HCT116 (cell line): Measurements from ENCODE around the gene BABAM2. TPM values are rescaled to one million over a fixed set of nuclear protein-coding genes. Genes with fewer than 3 reads are reported as not detected.

Source experiments
- ATAC-seq: fragments of 200-7000 bp; cut with Tn5 transposase; 2 replicates; pipeline ENCODE4 v1.9.1; 2020; ENCODE audit warnings: mild to moderate bottlenecking, moderate library complexity
- BruUV-seq: library from RNA; stranded (reverse); fragments of 400-500 nt; replicated peaks from 2 replicates; lab custom pipeline; 2021; lab: Mats Ljungman, UMichigan
- CTCF ChIA-PET: fragments of 300-600 bp; sonication (Branson Sonifier 250); formaldehyde crosslinking; loops from one replicate; lab custom pipeline; 2021; ENCODE audit warnings: antibody characterized with exemption; lab: Charles Lee
- POLR2A ChIA-PET: fragments of 300-600, 350-600 bp; sonication (Branson Sonifier 250); formaldehyde crosslinking; loops from one replicate; lab custom pipeline; 2021; ENCODE audit warnings: antibody characterized with exemption; lab: Charles Lee
- RAD21 ChIA-PET, 2 experiments: fragments of 300-600 bp; sonication (Branson Sonifier 250); formaldehyde crosslinking; loops; one replicate each; lab custom pipeline; 2023; ENCODE audit warnings: low total read pairs in 2 of 2; ENCODE audit not compliant: uncharacterized antibody in 2 of 2, unreplicated experiment in 2 of 2, low non-redundant PET in 1 of 2; lab: Charles Lee
- DNase-seq: peaks from one replicate; pipeline ENCODE4 v3.0.0-alpha.2; 2010; ENCODE audit warnings: low read depth, low spot score
- H2AFZ ChIP-seq: fragments of 200-600 bp; shearing (Covaris generic), sonication (generic); 2 replicates; pipeline ENCODE4 v1.6.1; 2017; ENCODE audit warnings: low read depth, mixed run types, mixed read lengths, antibody characterized with exemption, low read length; ENCODE audit not compliant: poor library complexity, severe bottlenecking
- H3K27ac ChIP-seq: 2 replicates; pipeline ENCODE4 v1.5.1; 2012; ENCODE audit warnings: low read depth, low read length
- H3K27me3 ChIP-seq: fragments of 200-600 bp; sonication (generic); 2 replicates; pipeline ENCODE4 v1.6.1; 2016; ENCODE audit warnings: mixed run types, low read length, mixed read lengths; ENCODE audit not compliant: insufficient read depth
- H3K36me3 ChIP-seq, 2 experiments: fragments of 200-500 bp in 1 of 2; fragments of 200-600 bp in 1 of 2; sonication (Bioruptor generic) in 1 of 2; sonication (generic) in 1 of 2; 2 replicates each; pipeline versions ENCODE4 v1.5.1 to v1.6.1; 2014 to 2016; ENCODE audit warnings: low read length in 2 of 2, inconsistent platforms in 1 of 2, mixed read lengths in 1 of 2, mixed run types in 1 of 2; ENCODE audit not compliant: insufficient read depth in 2 of 2, control insufficient read depth in 1 of 2
- H3K4me1 ChIP-seq, 2 experiments: fragments of 200-600 bp in 1 of 2; sonication (generic) in 1 of 2; 2 replicates each; pipeline versions ENCODE4 v1.5.1 to v1.6.1; 2012 to 2017; ENCODE audit warnings: low read length in 2 of 2, inconsistent platforms in 1 of 2, mild to moderate bottlenecking in 1 of 2, mixed read lengths in 1 of 2, mixed run types in 1 of 2, moderate library complexity in 1 of 2; ENCODE audit not compliant: insufficient read depth in 2 of 2, control insufficient read depth in 1 of 2
- H3K4me2 ChIP-seq: fragments of 200-600 bp; sonication (generic); 2 replicates; pipeline ENCODE4 v1.6.1; 2017; ENCODE audit warnings: mixed run types, low read length, mixed read lengths
- H3K4me3 ChIP-seq, 2 experiments: fragments of 200-600 bp in 1 of 2; sonication (generic) in 1 of 2; replicated peaks in 1 of 2; 2 replicates each; pipeline ENCODE4 v1.5.1; 2011 to 2016; ENCODE audit warnings: low read length in 2 of 2, control low read depth in 1 of 2, low read depth in 1 of 2, mild to moderate bottlenecking in 1 of 2, mixed read lengths in 1 of 2, mixed run types in 1 of 2
- H3K79me2 ChIP-seq: fragments of 200-600 bp; sonication (generic); 2 replicates; pipeline ENCODE4 v1.6.1; 2017; ENCODE audit warnings: mild to moderate bottlenecking, mixed run types, low read length, moderate library complexity, mixed read lengths; ENCODE audit not compliant: insufficient read depth
- H3K9ac ChIP-seq: fragments of 200-600 bp; sonication (generic); 2 replicates; pipeline ENCODE4 v1.6.1; 2016; ENCODE audit warnings: low read length, mixed read lengths
- H3K9me2 ChIP-seq: fragments of 200-600 bp; sonication (generic), shearing (Covaris generic); 2 replicates; pipeline ENCODE4 v1.6.1; 2017; ENCODE audit warnings: mixed run types, mild to moderate bottlenecking, moderate library complexity; ENCODE audit not compliant: insufficient read depth
- H3K9me3 ChIP-seq, 2 experiments: fragments of 200-500 bp in 1 of 2; fragments of 200-600 bp in 1 of 2; sonication (Bioruptor generic) in 1 of 2; sonication (generic) in 1 of 2; 2 replicates each; pipeline ENCODE4 v1.6.1; 2014 to 2017; ENCODE audit warnings: low read length in 2 of 2, mixed read lengths in 2 of 2, inconsistent platforms in 1 of 2, low read depth in 1 of 2, mild to moderate bottlenecking in 1 of 2, mixed run types in 1 of 2, moderate library complexity in 1 of 2; ENCODE audit not compliant: control insufficient read depth in 1 of 2, insufficient read depth in 1 of 2
- H4K20me1 ChIP-seq: fragments of 200-600 bp; sonication (generic), shearing (Covaris generic); 2 replicates; pipeline ENCODE4 v1.6.1; 2017; ENCODE audit warnings: mixed run types, mild to moderate bottlenecking, moderate library complexity; ENCODE audit not compliant: insufficient read depth
- ATF3 ChIP-seq: IDR thresholded peaks from 2 replicates; pipeline ENCODE4 v1.6.1; 2012
- CBX3 ChIP-seq: IDR thresholded peaks from 2 replicates; pipeline ENCODE4 v1.6.1; 2012; ENCODE audit warnings: low read depth
- CEBPB ChIP-seq: IDR thresholded peaks from 2 replicates; pipeline ENCODE4 v1.6.1; 2012; ENCODE audit warnings: low read depth
- CTCF ChIP-seq, 3 experiments: fragments of 200-600 bp in 1 of 3; sonication (generic) in 1 of 3; IDR thresholded peaks in 2 of 3; conservative IDR thresholded peaks in 1 of 3; 2 replicates each; pipeline ENCODE4 v1.5.1; 2012 to 2017; ENCODE audit warnings: low read depth in 2 of 3, low read length in 2 of 3, antibody characterized with exemption in 1 of 3, borderline replicate concordance in 1 of 3, control low read depth in 1 of 3, mild to moderate bottlenecking in 1 of 3, mixed read lengths in 1 of 3, mixed run types in 1 of 3, moderate library complexity in 1 of 3; ENCODE audit not compliant: insufficient read depth in 1 of 3
- EGR1 ChIP-seq: IDR thresholded peaks from 2 replicates; pipeline ENCODE4 v1.6.1; 2012; ENCODE audit warnings: low read depth
- ELF1 ChIP-seq: IDR thresholded peaks from 2 replicates; pipeline ENCODE4 v1.6.1; 2012; ENCODE audit warnings: low read depth, borderline replicate concordance
- EZH2phosphoT487 ChIP-seq: fragments of 200-600 bp; IDR thresholded peaks from 2 replicates; pipeline ENCODE4 v1.6.1; 2018; ENCODE audit warnings: antibody characterized with exemption, borderline replicate concordance
- MAX ChIP-seq: IDR thresholded peaks from 2 replicates; pipeline ENCODE4 v1.6.1; 2012
- POLR2A ChIP-seq: IDR thresholded peaks from 2 replicates; pipeline ENCODE4 v1.7.0; 2011; ENCODE audit warnings: borderline replicate concordance; ENCODE audit not compliant: insufficient read depth, insufficient read length; ENCODE audit errors: extremely low read depth
- RAD21 ChIP-seq: IDR thresholded peaks from 2 replicates; pipeline ENCODE4 v1.6.1; 2012; ENCODE audit warnings: low read depth, mild to moderate bottlenecking
- REST ChIP-seq: IDR thresholded peaks from 2 replicates; pipeline ENCODE4 v1.6.1; 2012; ENCODE audit warnings: low read depth
- SIN3A ChIP-seq: IDR thresholded peaks from 2 replicates; pipeline ENCODE4 v1.6.1; 2012; ENCODE audit warnings: low read depth
- SP1 ChIP-seq: IDR thresholded peaks from 2 replicates; pipeline ENCODE4 v1.6.1; 2012; ENCODE audit warnings: low read depth
- SRF ChIP-seq: IDR thresholded peaks from 2 replicates; pipeline ENCODE4 v1.6.1; 2012; ENCODE audit warnings: low read depth
- TCF7L2 ChIP-seq: IDR thresholded peaks from 2 replicates; pipeline ENCODE4 v1.7.0; 2011; ENCODE audit warnings: borderline replicate concordance, inconsistent platforms; ENCODE audit not compliant: insufficient read depth, insufficient read length; ENCODE audit errors: extremely low read depth
- YY1 ChIP-seq: IDR thresholded peaks from 2 replicates; pipeline ENCODE4 v1.6.1; 2011; ENCODE audit warnings: low read length, low read depth, moderate library complexity, mild to moderate bottlenecking; ENCODE audit not compliant: insufficient replicate concordance; ENCODE audit errors: extremely low read depth
- intact Hi-C: fragments of 100-400 bp; cut with micrococcal nuclease; formaldehyde crosslinking; loops from 2 replicates; pipeline ENCODE4 v1.10.0; 2022
- total RNA-seq: library from RNA; stranded (reverse); gene quantifications from one replicate; pipeline ENCODE4 v1.2.1, GENCODE V29; 2021; ENCODE audit not compliant: unreplicated experiment

The BABAM2 gene
- total RNA-seq, 1 experiment from 2014 or later, result 23.8 TPM

GRCh38 chr2:28134262-28134812 lies 243.8 kb downstream of the BABAM2 start:
- Histone ChIP-seq H3K4me2 (no peak overlapping the region), H3K9me3 (no peaks in the 10 kb centered on the region), H3K4me3 (no peak overlapping the region), H4K20me1 (no peaks in the 10 kb centered on the region), H3K79me2 (no peaks in the 10 kb centered on the region), H3K27ac (no peak overlapping the region), H2AFZ (no peak overlapping the region), H3K9me2 (no peaks in the 10 kb centered on the region), H3K27me3 (no peaks in the 10 kb centered on the region), H3K9ac (no peak overlapping the region), H3K36me3 (no peaks in the 10 kb centered on the region), H3K4me1 (no peaks in the 10 kb centered on the region; a peak in 1 of 4 replicates)
- POLR2A ChIA-PET, result no interaction called here
- no TSS peak for BruUV-seq
- DNase-seq (no peak), ATAC-seq (no peak)
- intact Hi-C loops, result no loop called here
- no peak for TF ChIP-seq TCF7L2
- no peak for TF ChIP-seq CTCF (IDR thresholded peaks at IDR 0.05 in 2 of 3, conservative IDR thresholded peaks at IDR 0.05 in 1 of 3; ENCODE audit: borderline replicate concordance in 1 of 3, insufficient read depth in 1 of 3, low read depth in 2 of 3, low read length in 2 of 3)
- TF ChIP-seq SIN3A, result no peak
- no peak for TF ChIP-seq CBX3
- TF ChIP-seq ATF3, result no peak
- TF ChIP-seq EZH2phosphoT487, result no peak
- TF ChIP-seq YY1, result no peak
- TF ChIP-seq MAX, result no peak
- TF ChIP-seq CEBPB, result no peak
- no peak for TF ChIP-seq REST
- no peak for TF ChIP-seq POLR2A
- no peak for TF ChIP-seq EGR1
- TF ChIP-seq RAD21, result no peak
- no peak for TF ChIP-seq ELF1
- TF ChIP-seq SRF, result no peak
- TF ChIP-seq SP1, result no peak
- RAD21 ChIA-PET, result no interaction called here
- CTCF ChIA-PET, result no interaction called here
